Fibroblast of lung (primary cell): ENCODE results near the gene NDUFS7. TPM values are rescaled to one million over a fixed set of nuclear protein-coding genes. Genes with fewer than 3 reads are reported as not detected.
A peak's percentile ranks its signal among the peaks of the same experiment; 100 is the strongest.

Source experiments
- DNase-seq, 2 donors: peaks; one replicate each; pipeline versions ENCODE4 v3.0.0 to v3.0.0-alpha.2; 2010; ENCODE audit warnings: low read depth in 2 of 2
- H2AFZ ChIP-seq: 2 replicates; pipeline ENCODE4 v1.5.1; 2012; ENCODE audit warnings: low read length, control low read depth, inconsistent platforms
- H3K27ac ChIP-seq: 2 replicates; pipeline ENCODE4 v1.5.1; 2011; ENCODE audit warnings: low read length, control low read depth; ENCODE audit not compliant: insufficient read depth
- H3K27me3 ChIP-seq: 2 replicates; pipeline ENCODE4 v1.5.1; 2011; ENCODE audit warnings: mild to moderate bottlenecking, low read length; ENCODE audit not compliant: control insufficient read depth, insufficient read depth
- H3K36me3 ChIP-seq: 2 replicates; pipeline ENCODE4 v1.5.1; 2011; ENCODE audit warnings: low read length; ENCODE audit not compliant: control insufficient read depth, insufficient read depth
- H3K4me1 ChIP-seq: 2 replicates; pipeline ENCODE4 v1.5.1; 2011; ENCODE audit warnings: low read length; ENCODE audit not compliant: control insufficient read depth, insufficient read depth; ENCODE audit errors: extremely low read depth
- H3K4me2 ChIP-seq: 2 replicates; pipeline ENCODE4 v1.5.1; 2011; ENCODE audit warnings: low read length, control low read depth; ENCODE audit not compliant: insufficient read depth; ENCODE audit errors: extremely low read depth
- H3K4me3 ChIP-seq, 4 experiments: fragments of 200-600 bp in 1 of 4; sonication (generic) in 1 of 4; replicated peaks in 1 of 4; 2 replicates each; pipeline ENCODE4 v1.5.1; 2011 to 2016; ENCODE audit warnings: low read length in 4 of 4, low read depth in 3 of 4, mild to moderate bottlenecking in 3 of 4, control low read depth in 2 of 4, inconsistent platforms in 1 of 4, mixed read lengths in 1 of 4; ENCODE audit not compliant: insufficient read depth in 1 of 4; ENCODE audit errors: control extremely low read depth in 1 of 4
- H3K79me2 ChIP-seq: 2 replicates; pipeline ENCODE4 v1.5.1; 2012; ENCODE audit warnings: mild to moderate bottlenecking, low read length, inconsistent platforms; ENCODE audit not compliant: control insufficient read depth, insufficient read depth
- H3K9ac ChIP-seq: 2 replicates; pipeline ENCODE4 v1.5.1; 2011; ENCODE audit warnings: mild to moderate bottlenecking, low read length, control low read depth; ENCODE audit not compliant: insufficient read depth
- H3K9me3 ChIP-seq: 2 replicates; pipeline ENCODE4 v1.5.1; 2012; ENCODE audit warnings: low read depth, low read length; ENCODE audit not compliant: control insufficient read depth, insufficient read depth
- H4K20me1 ChIP-seq: 2 replicates; pipeline ENCODE4 v1.5.1; 2011; ENCODE audit warnings: low read length; ENCODE audit not compliant: control insufficient read depth, insufficient read depth; ENCODE audit errors: extremely low read depth
- EZH2 ChIP-seq: IDR thresholded peaks from 2 replicates; pipeline ENCODE4 v1.5.1; 2012; ENCODE audit warnings: low read length, control low read depth, mild to moderate bottlenecking; ENCODE audit errors: missing control alignments
- polyA plus RNA-seq, 2 donors: library from polyadenylated mRNA; depleted of rRNA in 1 of 2; stranded (reverse) in 1 of 2; unstranded in 1 of 2; fragments of >200 nt; gene quantifications; 2 replicates each; pipeline ENCODE4 v1.2.1, GENCODE V29; 2011 to 2012; ENCODE audit warnings: missing spikeins in 1 of 2
- total RNA-seq: library from RNA; depleted of rRNA; stranded (reverse); fragments of >200 nt; gene quantifications from 2 replicates; pipeline ENCODE4 v1.2.1, GENCODE V29; 2014
- TF ChIP-seq, protein P1 (sequence below), 2 donors: IDR thresholded peaks in 1 of 2; conservative IDR thresholded peaks in 1 of 2; 1 replicate in 1 of 2; 2 replicates in 1 of 2; pipeline ENCODE4 v1.5.1; 2011 to 2012; ENCODE audit warnings: low read length in 2 of 2, control low read depth in 1 of 2, inconsistent platforms in 1 of 2, low read depth in 1 of 2, mild to moderate bottlenecking in 1 of 2

The NDUFS7 gene
- total and polyA plus RNA-seq, 2 donors (not counting 1 experiment from before 2014, with no cell fraction given): 29.6 to 71.2 TPM

DNA sequence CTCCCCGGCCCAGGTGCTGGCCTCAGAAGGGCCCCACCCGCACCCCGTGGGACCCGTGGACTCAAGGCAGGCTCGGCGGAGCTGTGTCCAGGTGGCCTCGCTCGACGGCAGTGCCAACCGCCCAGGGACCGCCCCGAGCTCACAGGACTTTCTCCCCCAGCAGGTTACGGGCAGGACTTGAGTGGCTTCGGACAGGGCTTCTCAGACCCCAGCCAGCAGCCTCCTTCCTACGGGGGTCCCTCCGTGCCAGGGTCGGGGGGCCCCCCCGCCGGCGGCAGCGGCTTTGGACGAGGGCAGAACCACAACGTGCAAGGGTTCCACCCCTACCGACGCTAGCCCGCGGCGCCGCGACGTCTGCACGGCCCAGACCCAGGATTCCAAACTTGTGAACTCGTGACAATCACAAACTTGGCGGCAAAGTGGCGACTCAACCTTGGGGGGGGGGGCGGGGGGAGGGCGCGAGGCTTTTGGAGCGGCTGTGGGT, 50.9 kb downstream of the NDUFS7 start:
- TF ChIP-seq, protein P1, sequence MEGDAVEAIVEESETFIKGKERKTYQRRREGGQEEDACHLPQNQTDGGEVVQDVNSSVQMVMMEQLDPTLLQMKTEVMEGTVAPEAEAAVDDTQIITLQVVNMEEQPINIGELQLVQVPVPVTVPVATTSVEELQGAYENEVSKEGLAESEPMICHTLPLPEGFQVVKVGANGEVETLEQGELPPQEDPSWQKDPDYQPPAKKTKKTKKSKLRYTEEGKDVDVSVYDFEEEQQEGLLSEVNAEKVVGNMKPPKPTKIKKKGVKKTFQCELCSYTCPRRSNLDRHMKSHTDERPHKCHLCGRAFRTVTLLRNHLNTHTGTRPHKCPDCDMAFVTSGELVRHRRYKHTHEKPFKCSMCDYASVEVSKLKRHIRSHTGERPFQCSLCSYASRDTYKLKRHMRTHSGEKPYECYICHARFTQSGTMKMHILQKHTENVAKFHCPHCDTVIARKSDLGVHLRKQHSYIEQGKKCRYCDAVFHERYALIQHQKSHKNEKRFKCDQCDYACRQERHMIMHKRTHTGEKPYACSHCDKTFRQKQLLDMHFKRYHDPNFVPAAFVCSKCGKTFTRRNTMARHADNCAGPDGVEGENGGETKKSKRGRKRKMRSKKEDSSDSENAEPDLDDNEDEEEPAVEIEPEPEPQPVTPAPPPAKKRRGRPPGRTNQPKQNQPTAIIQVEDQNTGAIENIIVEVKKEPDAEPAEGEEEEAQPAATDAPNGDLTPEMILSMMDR (conservative IDR thresholded peaks at IDR 0.05 in 1 of 2, IDR thresholded peaks at IDR 0.05 in 1 of 2; ENCODE audit: low read depth in 1 of 2, low read length in 2 of 2): no peak
- TF ChIP-seq EZH2: no peak
- Histone ChIP-seq H3K36me3 (peaks cover 33% of the 10 kb centered on the region), H3K27ac (no peak overlapping the region), H3K27me3 (no peaks in the 10 kb centered on the region), H3K4me1 (no peaks in the 10 kb centered on the region), H3K4me3 (no peak overlapping the region), H3K9me3 (no peaks in the 10 kb centered on the region), H3K9ac (no peak overlapping the region), H2AFZ (no peak overlapping the region), H3K79me2 (peaks cover 16% of the 10 kb centered on the region), H4K20me1 (no peaks in the 10 kb centered on the region), H3K4me2 (no peak overlapping the region)
- no peak for DNase-seq

GRCh38 chr19:1435378-1435989, 51.8 kb downstream of the NDUFS7 start:
- H3K9ac ChIP-seq: no peak overlapping the region
- H2AFZ ChIP-seq: no peak overlapping the region
- H3K4me3 ChIP-seq: no peak overlapping the region
- no peaks in the 10 kb centered on the region for H3K27me3 ChIP-seq
- H3K36me3 ChIP-seq: peaks cover 38% of the 10 kb centered on the region
- H3K79me2 ChIP-seq: peaks cover 24% of the 10 kb centered on the region
- no peak overlapping the region for H3K27ac ChIP-seq
- H4K20me1 ChIP-seq: no peaks in the 10 kb centered on the region
- TF ChIP-seq, protein P1 (conservative IDR thresholded peaks at IDR 0.05 in 1 of 2, IDR thresholded peaks at IDR 0.05 in 1 of 2; ENCODE audit: low read depth in 1 of 2, low read length in 2 of 2): no peak
- TF ChIP-seq EZH2: no peak
- peaks cover 2% of the 10 kb centered on the region for H3K4me1 ChIP-seq
- no peaks in the 10 kb centered on the region for H3K9me3 ChIP-seq
- no peak overlapping the region for H3K4me2 ChIP-seq
- no peak for DNase-seq

DNA sequence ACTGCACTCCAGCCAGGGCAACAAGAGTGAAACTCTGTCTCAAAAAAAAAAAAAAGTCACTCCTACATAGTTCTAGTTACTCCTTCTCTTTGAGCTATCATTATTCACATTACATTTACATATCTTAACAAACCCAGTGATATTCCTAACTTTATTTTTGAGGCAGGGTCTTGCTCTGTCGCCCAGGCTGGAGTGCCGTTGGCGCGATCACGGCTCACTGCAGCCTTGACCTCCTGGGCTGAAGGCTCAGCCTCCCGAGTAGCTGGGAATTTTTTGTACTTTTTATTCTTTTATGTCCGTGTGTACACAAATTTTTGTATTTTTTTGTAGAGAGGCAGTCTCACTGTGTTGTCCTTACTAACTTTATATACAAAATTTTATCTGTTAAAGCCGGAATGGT, 53.9 kb downstream of the NDUFS7 start:
- peak overlapping the region; percentile 68 for H3K4me2 ChIP-seq
- peak overlapping the region; percentile 53 for H2AFZ ChIP-seq

More for the DNA sequence above, 53.9 kb downstream of the NDUFS7 start:
- H4K20me1 ChIP-seq: no peaks in the 10 kb centered on the region
- peaks cover 2% of the 10 kb centered on the region for H3K4me1 ChIP-seq
- peak overlapping the region; percentile 7 for H3K9ac ChIP-seq
- H3K4me3 ChIP-seq: peak overlapping the region in 1 of 4 experiments; percentile 95
- no peaks in the 10 kb centered on the region for H3K9me3 ChIP-seq
- DNase-seq: no peak
- H3K36me3 ChIP-seq: peaks cover 48% of the 10 kb centered on the region
- H3K27ac ChIP-seq: no peak overlapping the region
- TF ChIP-seq EZH2: no peak
- no peaks in the 10 kb centered on the region for H3K27me3 ChIP-seq
- H3K79me2 ChIP-seq: peaks cover 34% of the 10 kb centered on the region
